GM21528 (cell line): ENCODE results near the gene TTC34.

Source experiments
- ATAC-seq: cut with Tn5 transposase; IDR thresholded peaks from one replicate; pipeline ENCODE4 v1.9.1; 2021; ENCODE audit warnings: mild to moderate bottlenecking, moderate library complexity; ENCODE audit not compliant: unreplicated experiment, low FRiP score

TTC34 gene

DNA sequence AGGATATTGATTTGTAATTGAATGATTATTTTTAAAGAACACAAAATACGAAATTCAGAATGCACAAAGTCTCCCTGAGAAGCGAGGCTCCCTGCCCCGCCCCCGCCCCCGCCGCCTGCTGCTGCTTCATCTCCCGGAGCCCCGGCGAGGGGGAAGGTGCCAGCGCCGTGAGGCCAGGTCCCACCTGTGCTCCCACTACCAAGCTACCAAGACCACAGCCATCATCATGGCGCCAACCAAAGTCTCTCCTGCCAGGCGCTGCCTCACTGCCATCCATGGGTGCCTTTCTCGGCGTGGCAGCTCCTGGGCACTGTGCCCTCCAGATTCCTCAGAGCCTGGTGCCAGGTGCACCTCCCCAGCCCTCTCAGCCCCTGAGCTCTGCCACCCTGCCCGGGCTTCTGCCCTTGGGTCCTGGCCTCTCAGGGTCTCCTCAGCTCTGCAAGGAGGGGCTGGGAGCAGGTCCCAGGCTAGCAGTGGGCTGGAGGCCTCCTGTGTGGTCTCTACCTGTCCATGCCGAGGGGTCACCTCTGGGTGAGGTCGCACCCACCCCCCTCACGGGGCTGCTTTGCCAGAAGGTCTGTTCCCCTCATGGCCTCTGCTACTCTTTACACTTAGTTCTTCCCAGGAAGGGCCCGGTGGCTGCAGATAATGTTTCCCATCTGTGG lies 29.4 kb upstream of the TTC34 start:
- ATAC-seq = no peak

GRCh38 chr1:2829846-2830615 lies 28.5 kb upstream of the TTC34 start:
- no peak for ATAC-seq

DNA sequence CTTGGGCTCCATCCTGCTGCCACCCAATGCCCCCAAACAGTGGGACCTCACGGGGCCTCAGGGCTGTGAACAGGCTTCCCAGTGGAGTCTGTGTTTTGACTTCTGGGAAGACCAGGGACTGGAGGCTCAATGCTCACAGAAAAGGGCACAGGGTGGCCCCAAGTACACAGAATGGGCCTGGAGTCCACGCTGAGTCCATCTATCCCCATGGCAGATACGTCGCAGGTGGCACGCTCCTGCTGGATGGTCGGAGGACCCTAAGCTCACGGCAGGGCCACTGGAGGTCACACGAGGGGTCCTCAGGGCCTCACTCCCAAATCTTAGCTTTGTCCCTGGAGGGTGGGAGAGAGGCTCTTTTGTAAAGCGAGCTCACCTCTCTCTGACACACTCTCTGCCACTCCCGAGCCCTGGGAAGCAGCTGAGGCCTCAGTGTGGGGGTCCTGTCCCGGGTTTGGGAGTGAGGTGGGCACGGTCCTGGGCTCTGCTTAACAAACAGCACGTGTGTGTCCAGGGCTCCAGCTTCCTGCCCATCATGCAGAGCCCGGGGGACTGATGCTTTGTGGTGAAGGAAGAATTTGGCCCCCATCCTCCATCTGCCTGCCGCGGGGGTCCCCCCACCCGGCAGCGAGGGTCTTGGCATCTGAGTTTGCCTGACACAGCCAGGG lies 27.2 kb upstream of the TTC34 start:
- no peak for ATAC-seq

GRCh38 chr1:2826736-2827292 lies 25.3 kb upstream of the TTC34 start:
- no peak for ATAC-seq

- ATAC-seq = no peak
Measured at GRCh38 chr1:2826316-2826715, 24.8 kb upstream of the TTC34 start.

- no peak for ATAC-seq
Measured at GRCh38 chr1:2825487-2826189, 24.1 kb upstream of the TTC34 start.

DNA sequence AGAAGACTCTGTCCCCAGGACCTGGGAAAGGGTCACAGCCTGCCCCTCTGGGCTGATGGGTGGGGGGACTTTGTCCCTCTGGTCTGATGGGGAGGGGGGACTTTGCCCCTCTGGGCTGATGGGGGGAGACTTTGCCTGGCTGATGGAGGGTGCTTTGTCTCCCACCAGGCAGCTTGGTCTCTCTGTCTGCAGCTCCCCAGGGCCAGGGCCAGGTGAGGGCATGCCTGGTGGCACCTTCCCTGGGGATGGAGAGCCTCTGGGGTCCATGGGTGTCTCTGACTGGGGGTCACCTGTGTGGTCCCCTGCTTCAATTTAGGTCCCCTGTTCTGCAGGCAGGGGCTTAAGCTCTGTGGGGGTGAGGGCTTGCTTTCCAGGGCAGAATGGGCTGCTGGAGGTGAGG lies 23.5 kb upstream of the TTC34 start:
- ATAC-seq = no peak

DNA sequence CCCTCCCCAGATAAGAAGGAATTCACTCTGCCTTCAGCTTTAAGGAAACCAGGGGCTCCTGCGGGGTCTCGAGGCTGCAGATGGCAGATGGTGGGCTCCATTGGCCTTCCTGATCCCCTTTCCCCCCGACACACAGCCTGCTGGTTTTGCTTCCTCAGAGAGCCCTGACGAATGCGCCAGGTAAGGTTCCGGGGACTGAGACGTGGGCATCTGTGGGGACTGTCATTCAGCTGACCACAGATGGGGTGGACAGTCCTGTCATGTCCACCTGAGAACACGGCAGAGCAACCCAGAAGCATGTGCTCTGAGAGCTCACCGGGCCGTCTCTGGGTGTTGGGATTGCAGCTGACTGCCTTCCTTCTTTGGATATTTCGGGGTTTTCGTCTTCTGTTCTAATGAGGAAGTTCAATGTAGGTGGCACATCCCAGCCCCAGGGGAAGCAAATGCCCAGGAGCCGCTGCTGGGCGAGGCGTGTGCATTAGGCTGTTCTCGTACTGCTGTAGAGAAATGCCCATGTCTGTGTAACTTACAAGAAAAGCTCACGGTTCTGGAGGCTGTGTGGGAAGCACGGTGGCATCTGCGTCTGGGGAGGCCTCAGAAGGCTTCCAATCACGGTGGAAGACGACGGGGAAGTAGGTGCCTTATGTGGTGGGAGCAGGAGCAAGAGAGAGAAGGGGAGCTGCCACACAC lies 22.6 kb upstream of the TTC34 start:
- ATAC-seq = no peak

GRCh38 chr1:2822621-2823145 lies 21.2 kb upstream of the TTC34 start:
- no peak for ATAC-seq

DNA sequence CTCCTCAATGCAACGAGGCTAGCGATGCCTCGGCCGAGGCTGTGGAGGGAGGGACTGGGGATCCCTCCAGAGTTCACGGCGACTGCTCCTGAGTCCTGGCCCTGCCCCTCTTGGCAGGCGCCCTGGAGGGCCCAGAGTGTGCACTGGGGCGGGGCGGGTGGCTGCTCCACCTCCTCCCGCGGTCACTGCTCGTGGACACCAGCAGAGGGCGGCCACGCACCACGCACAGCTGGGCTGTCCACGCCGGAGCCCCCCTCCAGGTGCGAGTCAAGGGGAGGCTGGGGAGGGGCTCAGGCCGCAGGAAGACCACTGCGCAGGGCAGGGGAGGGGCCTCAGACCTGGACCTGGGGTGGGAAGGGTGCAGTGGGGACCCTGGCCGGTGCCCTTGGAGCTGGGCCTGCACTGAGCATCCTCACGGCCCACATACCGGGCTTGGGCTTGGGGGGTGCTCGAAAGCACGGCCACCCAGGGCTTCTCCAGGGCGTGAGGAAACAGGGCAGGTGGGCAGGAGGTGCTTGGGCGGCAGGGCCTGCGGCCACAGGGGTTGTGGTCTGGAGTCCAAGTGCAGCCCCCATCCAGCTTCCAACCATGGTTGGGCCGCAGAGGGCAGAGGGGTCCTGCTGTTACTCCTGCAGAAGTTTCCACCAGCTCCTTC lies 20.6 kb upstream of the TTC34 start:
- ATAC-seq = no peak

GRCh38 chr1:2821373-2821955 lies 20.0 kb upstream of the TTC34 start:
- ATAC-seq = no peak

GRCh38 chr1:2820731-2821372 lies 19.4 kb upstream of the TTC34 start:
- ATAC-seq = no peak

GRCh38 chr1:2819831-2820730 lies 18.6 kb upstream of the TTC34 start:
- no peak for ATAC-seq

DNA sequence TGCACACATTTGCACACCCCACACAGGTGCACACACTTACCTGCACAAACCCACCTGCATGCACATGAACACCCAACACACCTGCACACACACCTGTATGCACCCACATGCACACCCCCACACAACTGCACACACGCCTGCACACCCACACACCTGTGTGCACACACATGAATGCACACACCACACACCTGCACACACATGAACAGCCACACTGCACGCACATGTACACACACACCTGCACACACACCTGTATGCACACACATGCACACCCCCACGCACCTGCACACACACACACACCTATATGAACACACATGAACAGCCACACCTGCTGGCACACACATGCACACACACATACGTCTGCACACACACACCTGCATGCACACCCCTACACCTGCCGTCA lies 17.9 kb upstream of the TTC34 start:
- ATAC-seq = no peak

DNA sequence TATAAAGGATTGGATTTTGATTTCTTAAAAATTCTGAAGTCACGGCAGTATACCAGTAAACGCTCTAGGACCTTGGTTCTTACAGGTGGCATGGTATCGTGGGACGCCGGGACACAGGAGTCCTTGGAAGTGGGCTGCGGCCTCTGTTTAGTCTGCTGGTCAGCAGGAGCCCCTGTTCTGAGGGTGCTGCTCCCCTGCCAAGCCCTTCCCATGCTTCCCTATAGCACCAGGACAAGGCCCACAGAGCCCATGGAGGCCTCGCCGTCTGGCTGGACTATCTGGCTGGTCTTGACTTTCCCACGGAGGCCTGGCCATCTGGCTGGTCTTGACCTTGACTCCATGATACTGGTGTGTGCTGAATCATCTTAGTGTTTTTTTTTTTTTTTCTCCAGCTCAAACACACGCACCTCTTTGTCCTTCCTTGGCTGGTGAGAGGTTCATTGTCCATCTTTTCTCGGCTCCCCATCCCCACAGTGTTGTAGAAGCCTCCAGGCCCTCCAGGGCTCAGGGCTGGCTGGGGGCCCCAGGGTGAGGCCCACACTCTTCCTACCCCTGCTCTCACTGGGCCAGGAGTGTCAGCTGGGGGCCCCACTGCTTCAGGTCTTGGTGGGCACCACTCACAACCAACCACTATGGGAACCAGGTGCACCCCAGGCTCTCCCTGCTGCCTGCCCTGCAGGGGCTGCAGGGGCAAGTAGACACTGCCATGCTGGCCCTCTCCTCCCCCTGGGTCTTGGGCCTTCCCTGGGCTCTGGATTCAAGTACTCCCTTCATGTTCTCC lies 16.5 kb upstream of the TTC34 start:
- no peak for ATAC-seq

DNA sequence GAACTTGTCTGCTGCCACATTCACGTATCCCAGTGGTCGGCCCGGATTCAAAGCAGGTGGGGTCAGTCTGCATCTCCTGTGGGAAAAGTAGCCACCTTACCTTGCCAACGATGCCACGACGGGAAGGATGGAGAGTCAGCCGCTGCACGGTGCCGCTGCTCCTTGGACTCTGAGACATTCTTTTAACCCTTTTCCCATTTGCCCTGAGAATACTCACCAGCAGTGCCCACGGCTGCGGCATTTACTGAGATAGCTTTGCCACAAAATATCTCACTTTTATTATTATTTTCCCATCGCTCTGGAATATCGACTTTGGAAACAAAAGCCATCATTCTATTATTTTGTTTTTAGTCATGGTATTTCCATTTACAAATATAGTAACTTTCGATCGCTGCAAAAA lies 15.3 kb upstream of the TTC34 start:
- no peak for ATAC-seq

DNA sequence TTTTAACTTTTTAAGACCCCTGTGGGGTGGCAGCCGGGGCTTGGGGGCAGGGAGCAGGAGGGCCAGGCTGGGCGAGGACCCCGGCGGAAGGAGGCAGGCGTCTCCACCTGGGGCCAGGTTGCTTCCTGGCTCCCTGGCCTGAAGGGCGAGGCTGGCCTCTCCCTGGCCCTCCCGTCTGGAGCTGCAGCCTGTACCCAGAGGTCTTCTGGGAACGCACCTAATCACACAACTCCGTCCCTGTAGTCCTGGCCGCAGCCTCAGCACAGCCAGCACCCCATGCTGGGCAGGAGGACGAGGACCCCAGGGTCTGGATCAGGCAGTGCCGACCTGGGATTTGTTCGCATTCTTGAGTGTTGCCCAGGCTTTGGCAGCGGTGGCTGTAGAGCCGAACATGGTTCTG lies 14.1 kb upstream of the TTC34 start:
- ATAC-seq = no peak
